Ascending aorta (tissue), 2 donors: ENCODE measurements around the gene TFAP2C. TPM values are rescaled to one million over a fixed set of nuclear protein-coding genes. Genes with fewer than 3 reads are reported as not detected.
A peak's percentile ranks its signal among the peaks of the same experiment; 100 is the strongest.

Experiments used
- DNase-seq, 2 donors: peaks; one replicate each; pipeline ENCODE4 v3.0.0-alpha.2; 2019; ENCODE audit warnings: low spot score in 2 of 2
- H3K27ac ChIP-seq, 2 donors: fragments of 200-600 bp; sonication (generic); one replicate each; pipeline ENCODE4 v1.5.1; 2016 to 2017; ENCODE audit warnings: mild to moderate bottlenecking in 1 of 2
- H3K27me3 ChIP-seq: fragments of 200-600 bp; sonication (generic); one replicate; pipeline ENCODE4 v1.5.1; 2017
- H3K36me3 ChIP-seq, 2 donors: fragments of 200-600 bp; sonication (generic); one replicate each; pipeline ENCODE4 v1.5.1; 2016
- H3K4me1 ChIP-seq, 2 donors: fragments of 200-600 bp; sonication (generic); one replicate each; pipeline ENCODE4 v1.5.1; 2016 to 2017; ENCODE audit warnings: mild to moderate bottlenecking in 1 of 2
- H3K4me3 ChIP-seq, 2 donors: fragments of 200-600 bp; sonication (generic); one replicate each; pipeline ENCODE4 v1.5.1; 2016 to 2017; ENCODE audit warnings: mild to moderate bottlenecking in 1 of 2
- H3K9me3 ChIP-seq, 2 donors: fragments of 200-600 bp; sonication (generic); one replicate each; pipeline ENCODE4 v1.5.1; 2016
- intact Hi-C: fragments of 100-400 bp; cut with DNase I; formaldehyde crosslinking; loops from one replicate; pipeline ENCODE4 v1.15.1; 2023
- total RNA-seq: library from RNA; depleted of rRNA; stranded (reverse); fragments of >200 nt; gene quantifications from one replicate; pipeline ENCODE4 v1.1.0, GENCODE V29; 2016
- TF ChIP-seq, protein P1 (sequence below), 3 experiments: fragments of 200-600 bp in 2 of 3; fragments of 450-650 bp in 1 of 3; sonication (generic) in 2 of 3; IDR thresholded peaks; one replicate each; pipeline ENCODE4 v1.5.1; 2016 to 2019; ENCODE audit warnings: antibody characterized with exemption in 3 of 3, mild to moderate bottlenecking in 1 of 3, moderate library complexity in 1 of 3

Gene TFAP2C
- total RNA-seq, 1 donor from 2014 or later: 4.9 TPM

DNA sequence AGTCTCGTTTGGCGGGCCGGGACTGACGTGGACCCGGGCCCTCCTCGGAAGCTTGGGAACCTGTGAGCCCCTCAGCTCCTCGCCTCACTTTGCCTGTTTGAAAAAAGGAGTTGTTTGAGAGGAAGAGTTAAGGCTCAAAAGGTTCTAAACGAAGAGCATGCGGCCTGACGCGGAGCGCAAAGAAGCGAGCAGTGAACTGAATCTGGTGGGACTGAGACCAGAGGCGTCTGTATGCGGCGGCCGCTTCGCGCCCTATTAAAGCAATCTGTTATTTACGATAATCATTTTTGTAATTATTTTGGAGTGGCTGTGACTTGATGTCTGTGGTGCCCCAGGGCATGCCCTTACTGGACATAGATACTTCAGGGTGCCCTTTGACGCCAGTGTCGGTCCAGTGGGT is 3.3 kb upstream of the TFAP2C start:
- Histone ChIP-seq H3K27ac (no peak overlapping the region), H3K9me3 (no peaks in the 10 kb centered on the region), H3K27me3 (peaks cover 22% of the 10 kb centered on the region), H3K36me3 (no peaks in the 10 kb centered on the region), H3K4me3 (no peak overlapping the region), H3K4me1 (peaks cover 0 to 12% of the 10 kb centered on the region in 2 donors)
- TF ChIP-seq, protein P1, sequence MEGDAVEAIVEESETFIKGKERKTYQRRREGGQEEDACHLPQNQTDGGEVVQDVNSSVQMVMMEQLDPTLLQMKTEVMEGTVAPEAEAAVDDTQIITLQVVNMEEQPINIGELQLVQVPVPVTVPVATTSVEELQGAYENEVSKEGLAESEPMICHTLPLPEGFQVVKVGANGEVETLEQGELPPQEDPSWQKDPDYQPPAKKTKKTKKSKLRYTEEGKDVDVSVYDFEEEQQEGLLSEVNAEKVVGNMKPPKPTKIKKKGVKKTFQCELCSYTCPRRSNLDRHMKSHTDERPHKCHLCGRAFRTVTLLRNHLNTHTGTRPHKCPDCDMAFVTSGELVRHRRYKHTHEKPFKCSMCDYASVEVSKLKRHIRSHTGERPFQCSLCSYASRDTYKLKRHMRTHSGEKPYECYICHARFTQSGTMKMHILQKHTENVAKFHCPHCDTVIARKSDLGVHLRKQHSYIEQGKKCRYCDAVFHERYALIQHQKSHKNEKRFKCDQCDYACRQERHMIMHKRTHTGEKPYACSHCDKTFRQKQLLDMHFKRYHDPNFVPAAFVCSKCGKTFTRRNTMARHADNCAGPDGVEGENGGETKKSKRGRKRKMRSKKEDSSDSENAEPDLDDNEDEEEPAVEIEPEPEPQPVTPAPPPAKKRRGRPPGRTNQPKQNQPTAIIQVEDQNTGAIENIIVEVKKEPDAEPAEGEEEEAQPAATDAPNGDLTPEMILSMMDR (IDR thresholded peaks at IDR 0.05): no peak
- DNase-seq: no peak
- intact Hi-C loops: no loop called here

DNA sequence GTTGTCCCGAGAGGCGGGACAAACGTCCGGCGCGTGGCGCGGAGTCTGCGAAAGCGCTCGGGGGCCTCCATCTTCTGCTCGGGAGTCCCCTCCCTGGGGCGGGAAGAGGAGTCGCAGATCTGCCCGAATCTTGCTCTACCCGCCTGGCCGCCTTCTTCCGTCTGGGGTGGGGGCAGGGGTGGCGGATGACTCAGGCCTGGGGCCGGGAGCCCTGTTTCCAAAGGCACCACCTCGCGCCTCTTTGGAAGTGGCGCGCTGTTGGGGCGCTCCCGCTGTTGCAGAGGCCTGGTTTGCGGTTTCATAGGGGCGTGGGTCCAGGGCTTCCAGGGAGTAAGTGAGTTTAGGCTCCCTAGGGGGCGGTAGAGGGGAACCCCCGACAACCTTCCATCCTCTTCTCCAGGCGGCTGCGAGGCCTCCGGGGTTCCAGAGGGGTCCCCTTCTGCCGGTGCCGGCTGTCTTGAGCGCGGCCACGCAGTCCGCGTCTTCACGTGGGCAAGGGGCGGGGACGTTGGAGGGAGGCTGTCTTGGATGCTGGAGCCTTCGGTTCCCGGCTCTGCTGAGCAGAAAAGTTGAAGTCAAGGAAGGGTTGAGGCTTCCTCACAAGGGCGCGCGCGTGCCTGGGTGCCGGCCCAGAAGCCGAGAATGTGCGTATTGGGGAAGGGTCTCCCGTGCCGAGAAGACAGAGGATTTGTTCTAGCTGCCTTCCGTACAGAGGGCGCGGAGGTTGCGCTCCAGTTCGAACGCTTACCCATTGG is 2.6 kb upstream of the TFAP2C start:
- intact Hi-C loops: no loop called here
- H3K9me3 ChIP-seq: no peaks in the 10 kb centered on the region
- H3K4me1 ChIP-seq: peaks cover 0 to 12% of the 10 kb centered on the region in 2 donors
- TF ChIP-seq, protein P1 (IDR thresholded peaks at IDR 0.05): no peak
- no peaks in the 10 kb centered on the region for H3K36me3 ChIP-seq
- peak overlapping the region in 1 of 2 donors; percentile 6 for H3K4me3 ChIP-seq
- no peak for DNase-seq
- H3K27ac ChIP-seq: no peak overlapping the region
- peaks cover 29% of the 10 kb centered on the region for H3K27me3 ChIP-seq

DNA sequence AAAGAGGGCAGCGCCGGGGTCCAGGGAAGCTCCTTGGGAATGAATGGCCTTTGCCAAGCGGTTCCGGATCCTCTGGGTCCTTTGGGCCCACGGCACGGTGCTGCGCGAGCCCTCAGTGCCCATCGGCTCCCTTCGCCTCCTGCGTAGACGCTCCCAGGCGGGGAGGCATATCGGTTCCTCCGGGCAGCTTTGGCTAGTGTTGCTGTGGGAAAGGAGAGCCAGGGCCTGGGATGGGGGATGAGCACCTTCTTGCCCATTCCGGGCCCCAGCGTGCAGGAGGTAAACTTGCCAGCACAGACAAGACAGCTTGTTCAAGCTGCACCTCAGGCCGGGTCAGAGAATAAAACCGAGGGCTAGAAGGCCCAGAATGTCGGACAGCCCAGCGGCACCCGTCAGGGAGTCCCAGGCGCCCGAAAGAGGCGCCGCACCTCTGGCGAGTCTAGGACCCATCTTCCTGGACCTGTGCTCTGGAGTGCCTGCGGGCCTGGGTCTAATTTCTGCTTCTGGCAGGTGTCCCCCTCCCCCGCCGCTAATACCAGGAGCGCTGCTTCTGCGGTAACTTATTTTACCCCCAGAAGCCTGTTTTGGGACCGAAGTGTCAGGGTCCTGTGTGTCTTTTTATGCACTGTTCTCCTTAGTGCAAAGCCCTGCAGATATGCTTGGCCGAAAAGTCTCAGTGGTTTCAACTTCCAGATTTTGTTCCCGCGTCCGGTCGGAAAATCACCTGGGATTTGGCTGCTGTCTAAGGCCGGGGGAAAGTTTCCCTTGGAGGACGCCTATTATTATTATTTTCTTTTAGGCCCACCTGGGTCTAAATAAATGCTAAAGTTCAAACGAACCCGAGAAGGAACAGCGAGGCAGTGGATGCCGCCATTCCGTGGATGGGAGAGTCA is 1.7 kb upstream of the TFAP2C start:
- no peak overlapping the region for H3K27ac ChIP-seq
- no peaks in the 10 kb centered on the region for H3K36me3 ChIP-seq
- peaks cover 0 to 12% of the 10 kb centered on the region in 2 donors for H3K4me1 ChIP-seq
- intact Hi-C loops: no loop called here
- TF ChIP-seq, protein P1 (IDR thresholded peaks at IDR 0.05): no peak
- no peak for DNase-seq
- no peaks in the 10 kb centered on the region for H3K9me3 ChIP-seq
- peaks cover 31% of the 10 kb centered on the region for H3K27me3 ChIP-seq
- H3K4me3 ChIP-seq: peak overlapping the region in 1 of 2 donors; percentile 61

DNA sequence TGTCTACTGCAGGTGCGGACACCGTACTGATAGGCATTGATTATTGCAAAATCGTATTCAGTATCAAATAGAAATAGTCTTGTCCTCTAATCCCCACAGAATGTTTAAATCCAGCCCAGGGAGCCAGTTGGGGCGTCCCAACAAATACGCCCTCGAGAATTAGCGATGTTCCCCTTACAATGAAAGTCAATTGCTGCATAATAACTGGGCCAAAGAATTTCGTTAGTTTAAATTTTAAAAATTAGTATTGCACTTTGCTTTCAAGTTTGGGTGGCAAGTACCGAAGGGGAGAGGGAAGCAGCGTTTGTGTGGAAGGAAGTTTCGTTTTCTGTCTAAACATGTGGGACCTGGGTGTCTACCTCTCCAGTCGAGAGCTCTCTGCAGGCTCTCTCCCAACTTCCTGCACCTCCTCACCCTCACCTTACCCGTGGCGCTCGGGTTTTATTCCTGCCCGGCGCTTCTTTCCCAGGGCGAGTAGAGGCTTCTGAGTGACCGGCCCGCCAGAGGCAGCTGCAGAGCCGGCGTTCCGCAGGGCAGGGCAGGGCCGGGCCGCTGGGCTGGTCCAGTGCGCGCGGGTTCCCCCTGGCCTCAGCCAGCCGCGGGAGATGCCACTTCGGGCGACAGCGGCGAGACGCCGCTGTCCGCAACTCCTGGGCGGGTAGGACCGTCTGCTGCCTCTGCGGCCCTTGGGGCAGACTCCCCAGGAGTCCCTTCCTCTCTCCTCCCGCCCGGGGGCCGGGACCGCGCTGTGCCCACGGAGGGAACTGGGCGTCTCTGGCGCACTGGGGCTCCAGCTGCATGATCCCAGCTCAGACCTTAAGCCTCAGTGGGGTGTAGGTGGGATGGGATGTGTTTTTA is 862 bp upstream of the TFAP2C start:
- intact Hi-C loops: no loop called here
- DNase-seq: no peak
- Histone ChIP-seq H3K36me3 (no peaks in the 10 kb centered on the region), H3K9me3 (no peaks in the 10 kb centered on the region), H3K4me1 (peaks cover 0 to 12% of the 10 kb centered on the region in 2 donors), H3K27ac (no peak overlapping the region), H3K4me3 (peak overlapping the region; percentile 38 to 61), H3K27me3 (peaks cover 31% of the 10 kb centered on the region)
- TF ChIP-seq, protein P1 (IDR thresholded peaks at IDR 0.05): no peak

DNA sequence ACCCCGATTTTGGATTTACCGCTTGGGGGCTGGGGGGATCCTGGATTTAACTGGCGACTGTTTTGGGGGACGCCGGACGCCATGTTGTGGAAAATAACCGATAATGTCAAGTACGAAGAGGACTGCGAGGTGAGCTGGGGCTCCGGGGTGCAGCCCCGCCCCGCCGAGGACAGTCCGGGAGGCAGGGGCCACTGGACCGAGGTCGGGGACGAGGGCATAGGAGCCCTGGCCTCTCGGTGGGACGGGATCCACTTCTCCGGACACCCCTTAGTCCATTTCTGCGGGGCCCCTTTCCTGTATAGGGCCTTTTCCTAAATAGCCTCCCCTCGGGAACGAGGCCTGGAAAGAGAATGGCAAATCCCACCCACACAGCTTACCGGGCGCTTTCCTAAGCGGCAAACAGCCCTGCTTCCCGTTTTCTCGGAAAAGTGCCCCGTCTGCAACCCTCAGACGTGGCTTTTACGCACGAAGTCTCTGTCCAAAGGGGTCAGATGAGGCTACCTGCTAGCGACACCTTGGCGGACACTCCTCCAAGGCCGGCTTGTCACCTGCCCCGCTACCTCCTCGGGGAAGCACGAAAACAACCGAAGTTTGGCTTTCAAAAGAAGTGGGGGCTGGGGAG is 469 bp downstream of the TFAP2C start:
- DNase-seq: no peak
- peaks cover 0 to 12% of the 10 kb centered on the region in 2 donors for H3K4me1 ChIP-seq
- no peaks in the 10 kb centered on the region for H3K36me3 ChIP-seq
- TF ChIP-seq, protein P1 (IDR thresholded peaks at IDR 0.05): no peak
- intact Hi-C loops: no loop called here
- H3K9me3 ChIP-seq: no peaks in the 10 kb centered on the region
- peak overlapping the region; percentile 38 to 61 for H3K4me3 ChIP-seq
- peaks cover 31% of the 10 kb centered on the region for H3K27me3 ChIP-seq
- H3K27ac ChIP-seq: no peak overlapping the region
